Activated T-cell treated with anti-CD3 and anti-CD28 coated beads for 4 hours (primary cell): ENCODE results near the gene C11orf16.
"Not testable (repeated sequence)": the region's sequence is repeated elsewhere in the genome, so short reads cannot be mapped to it uniquely, and the experiment has no call there.

Experiments used
- DNase-seq: peaks from one replicate; pipeline ENCODE4 v3.0.0-alpha.2; 2020

Gene C11orf16, protein sequence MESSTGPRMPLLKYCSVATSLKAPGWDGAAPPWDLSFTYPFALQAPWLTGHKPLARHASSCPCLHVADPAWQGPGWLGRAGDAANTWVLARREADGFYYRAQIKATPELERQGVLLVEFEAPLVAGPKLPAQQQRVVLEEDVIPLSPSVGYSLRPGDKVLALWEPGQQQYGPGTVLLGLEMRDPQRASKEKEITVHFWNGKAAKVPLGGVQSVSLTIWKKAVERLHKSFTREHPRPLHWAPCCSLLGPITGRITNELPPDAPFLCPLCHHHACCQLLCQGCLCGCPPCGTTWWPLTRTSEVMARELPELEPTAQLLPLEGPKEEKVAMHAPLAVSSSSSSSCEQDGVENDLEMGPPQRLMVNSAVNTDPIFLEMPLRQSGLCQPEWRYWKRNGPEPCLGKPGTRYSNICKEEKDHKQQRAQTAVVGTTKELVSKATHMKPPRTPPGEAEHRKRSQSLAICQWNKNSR

GRCh38 chr11:8932564-8933180 is at the start of gene C11orf16:
Gene C11orf16, minus strand, starts transcription at chr11:8932947. Its CDS starts 639 bp downstream, at chr11:8932308.
- DNase-seq, result no peak

- no peak for DNase-seq
Measured at GRCh38 chr11:8980485-8980884, 47.7 kb upstream of the C11orf16 start.

DNA sequence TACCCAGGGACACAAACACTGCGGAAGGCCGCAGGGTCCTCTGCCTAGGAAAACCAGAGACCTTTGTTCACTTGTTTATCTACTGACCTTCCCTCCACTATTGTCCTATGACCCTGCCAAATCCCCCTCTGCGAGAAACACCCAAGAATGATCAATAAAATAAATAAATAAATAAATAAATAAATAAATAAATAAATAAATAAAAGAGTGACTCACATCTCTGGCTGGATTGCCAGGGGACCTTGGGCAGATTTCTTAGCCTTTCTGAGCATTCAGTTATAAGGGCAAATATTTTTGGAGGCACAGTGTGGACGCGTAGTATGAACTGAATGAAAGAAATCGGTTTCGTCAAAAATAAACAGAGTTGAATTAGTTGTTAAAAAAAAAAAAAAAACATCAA is 46.6 kb upstream of the C11orf16 start:
- not testable (repeated sequence) for DNase-seq

DNA sequence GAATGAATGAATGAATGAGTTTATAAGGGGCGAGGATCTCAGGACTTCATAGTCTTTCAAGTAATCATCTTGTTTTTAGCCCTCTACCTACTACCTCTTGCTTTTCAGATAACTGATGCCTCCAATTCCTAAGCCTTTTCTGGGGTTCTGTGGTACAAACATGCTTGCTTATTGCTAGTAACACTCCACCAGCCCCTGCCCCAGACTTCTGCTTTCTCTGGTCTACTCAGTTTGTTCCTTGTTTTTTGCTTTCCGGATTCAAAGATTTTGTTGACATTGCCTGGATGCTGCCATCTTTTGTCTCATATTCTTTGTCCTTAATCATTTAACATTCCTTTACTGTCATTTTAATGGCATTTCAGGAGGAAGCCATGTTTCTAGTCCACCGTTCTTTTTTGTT is 40.4 kb upstream of the C11orf16 start:
- DNase-seq, result no peak

DNA sequence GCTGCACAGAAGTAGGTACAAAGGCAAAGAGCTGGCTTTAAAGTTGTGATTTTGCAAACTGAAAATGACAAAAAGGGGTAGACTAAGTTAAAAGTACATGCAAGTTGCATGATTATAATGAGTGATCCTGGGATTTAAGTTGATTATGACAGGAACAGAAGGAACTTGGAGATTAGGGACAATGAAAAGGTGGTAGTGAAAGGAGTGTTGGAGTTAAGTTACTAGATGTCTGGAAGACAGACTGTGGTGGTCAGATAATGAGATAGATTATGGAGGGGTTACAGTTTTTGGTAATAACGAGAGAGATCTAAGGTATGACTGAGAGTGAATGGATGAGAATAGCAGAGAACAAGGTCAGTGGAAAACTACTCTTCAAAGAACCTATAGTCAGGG is 39.2 kb upstream of the C11orf16 start:
- DNase-seq, result no peak

- no peak for DNase-seq
Measured at GRCh38 chr11:8971196-8971923, 38.6 kb upstream of the C11orf16 start.

DNA sequence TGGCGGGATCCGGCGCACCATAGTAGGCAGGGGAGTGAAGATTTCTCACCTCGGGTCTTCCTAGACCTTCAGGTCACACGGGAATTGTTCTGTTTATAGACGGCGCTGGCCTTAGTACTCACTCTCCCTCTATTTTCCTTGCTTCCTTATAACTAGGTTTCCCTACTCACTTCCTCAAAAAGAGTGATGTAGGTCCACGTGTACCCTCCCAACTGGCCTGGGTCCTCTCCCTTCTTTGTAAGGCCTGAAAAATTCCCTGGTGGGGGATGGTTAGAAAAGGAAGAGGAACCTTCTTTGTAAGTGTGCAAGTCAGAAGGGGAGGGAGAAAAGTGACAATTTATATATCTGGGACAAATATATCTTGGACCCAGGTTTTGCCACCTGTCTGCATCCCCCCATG is 34.4 kb upstream of the C11orf16 start:
- DNase-seq, result no peak

DNA sequence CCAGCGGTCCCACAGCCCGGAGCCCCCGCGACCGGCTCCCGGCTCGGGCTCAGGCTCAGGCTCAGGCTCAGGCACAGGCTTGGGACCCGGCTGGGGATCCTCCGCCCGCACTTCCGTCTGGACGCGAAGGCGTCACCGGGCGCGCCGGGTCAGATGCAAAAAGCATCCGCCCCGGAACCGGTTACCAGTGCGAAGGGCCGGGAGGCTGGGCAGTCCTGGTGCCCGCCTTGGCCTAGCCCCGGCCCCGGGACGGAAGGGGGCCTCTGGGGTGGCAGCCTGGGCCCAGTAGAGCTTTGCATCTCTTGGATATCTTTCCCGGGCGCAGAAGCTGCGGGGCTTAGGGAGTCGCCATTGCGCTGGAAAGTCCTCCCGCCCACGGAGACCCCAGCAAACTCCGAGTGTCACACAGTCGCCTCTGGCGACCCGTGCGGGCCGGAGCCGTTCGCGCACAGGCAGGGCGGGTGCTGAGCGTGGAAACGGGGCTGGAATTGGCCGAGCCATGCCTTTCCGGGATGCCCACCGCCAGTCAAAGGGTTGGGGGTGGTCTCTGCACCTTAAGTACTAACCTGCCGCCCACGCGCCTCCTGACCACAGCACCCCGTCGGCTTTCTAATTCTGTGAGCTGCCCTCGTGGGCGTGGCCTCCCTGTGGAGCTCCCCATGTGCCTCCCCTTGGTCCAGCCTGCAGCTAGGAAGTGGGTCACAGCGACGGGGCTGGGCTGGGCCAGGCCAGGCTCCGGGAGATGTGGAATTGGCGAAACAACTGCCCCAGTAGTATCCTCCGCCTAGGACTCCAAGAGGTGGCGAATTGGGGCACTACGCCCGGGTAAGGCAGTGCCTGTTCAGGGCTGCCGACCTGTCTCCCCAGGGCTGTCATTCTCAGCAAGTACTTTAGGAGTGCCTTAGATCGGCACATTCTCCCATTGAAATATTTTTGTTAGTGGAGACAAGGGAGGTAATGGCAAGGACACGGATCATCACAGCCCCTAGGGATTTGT is 31.9 kb upstream of the C11orf16 start, which contains the start of gene TMEM9B:
Gene TMEM9B, minus strand, starts transcription at position 119 of the 997 bp plus-strand sequence. CDS start 129 bp downstream, outside the sequence.
- peak; percentile 53 for DNase-seq

- DNase-seq, result peak; percentile 62
Measured at GRCh38 chr11:8963569-8964323, 31.0 kb upstream of the C11orf16 start.

DNA sequence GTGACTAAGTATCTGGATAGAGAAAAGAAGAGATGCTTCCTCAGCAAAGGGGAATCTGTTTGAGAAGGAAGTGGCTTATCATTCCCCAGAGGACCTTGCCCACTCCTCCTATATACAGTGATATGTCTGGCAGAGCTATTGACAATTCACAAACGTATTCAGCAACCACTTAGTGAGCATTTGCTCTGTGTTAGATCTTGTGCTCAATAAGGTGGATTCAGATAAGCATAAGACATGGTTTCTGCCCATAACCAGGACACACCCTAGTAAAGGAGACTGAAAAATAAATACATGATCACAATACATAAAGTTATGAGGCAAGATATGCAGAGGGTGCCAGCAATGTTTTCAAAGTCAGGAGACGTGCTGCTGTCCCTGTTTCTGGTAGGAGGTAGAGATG is 30.1 kb upstream of the C11orf16 start:
- DNase-seq, result no peak

DNA sequence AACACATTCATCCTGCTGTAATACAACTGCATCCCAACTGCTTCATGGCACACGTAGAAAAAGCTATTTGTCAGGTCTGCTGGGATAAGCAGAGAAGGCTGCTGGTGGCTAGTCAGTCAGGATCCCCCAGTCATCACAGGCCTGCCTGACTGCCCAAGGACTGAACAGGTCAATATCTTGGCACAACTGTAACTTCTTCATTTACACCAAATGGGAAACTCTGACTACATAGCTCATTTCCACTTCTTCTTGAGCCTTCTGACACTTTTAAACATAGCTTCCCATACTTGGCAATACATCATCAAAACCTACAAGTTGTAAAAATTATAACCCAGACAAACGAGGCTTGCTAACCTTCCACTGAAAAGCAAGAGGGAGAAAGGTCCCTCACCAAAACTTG is 28.7 kb upstream of the C11orf16 start:
- DNase-seq, result no peak

- DNase-seq, result peak; percentile 5
Measured at GRCh38 chr11:8959546-8960166, 26.9 kb upstream of the C11orf16 start.

DNA sequence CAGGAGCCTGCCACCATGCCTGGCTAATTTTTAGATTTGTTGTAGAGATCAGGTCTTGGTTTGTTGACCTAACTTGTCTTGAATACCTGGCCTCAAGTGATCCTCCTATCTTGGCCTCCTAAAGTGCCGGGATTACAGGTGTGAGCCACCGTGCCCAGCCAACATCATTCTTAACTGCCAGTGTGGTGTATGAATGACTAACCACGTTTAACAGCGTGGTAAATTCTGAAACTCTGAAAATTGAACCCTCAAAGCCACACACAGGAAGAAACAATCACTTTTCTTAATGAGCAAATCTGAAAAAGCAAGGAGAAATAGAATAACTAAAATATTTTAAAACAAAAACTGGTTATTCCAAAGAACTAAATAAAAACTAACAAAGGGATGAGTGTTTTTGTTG is 24.1 kb upstream of the C11orf16 start:
- no peak for DNase-seq

DNA sequence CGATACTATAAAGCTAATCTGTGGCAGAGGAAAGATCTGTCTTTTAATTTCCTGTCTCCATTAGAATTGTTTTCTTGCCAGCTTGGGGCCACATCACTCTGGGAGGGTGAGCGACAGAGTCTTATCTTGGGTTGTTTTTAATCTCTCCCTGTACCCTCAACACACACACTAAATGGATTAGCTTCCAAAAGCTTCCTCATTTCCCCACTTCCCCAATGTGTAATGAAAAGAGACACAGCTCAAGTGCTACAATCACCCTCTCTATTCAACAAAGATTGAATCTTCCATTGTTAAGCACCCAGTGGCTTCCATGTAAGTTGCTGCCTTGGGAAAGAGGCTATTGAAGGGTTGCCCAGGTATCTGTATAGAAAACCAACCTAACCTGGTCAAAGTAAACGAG is 16.1 kb upstream of the C11orf16 start:
- no peak for DNase-seq

- no peak for DNase-seq
Measured at GRCh38 chr11:8947230-8947943, 14.6 kb upstream of the C11orf16 start.

- DNase-seq, result no peak
Measured at GRCh38 chr11:8942518-8943066, 9.8 kb upstream of the C11orf16 start, which contains the start of gene ASCL3. Gene ASCL3, minus strand, starts transcription at chr11:8943016. Its CDS starts 4,855 bp downstream, at chr11:8938161.

GRCh38 chr11:8941341-8942103 is 8.8 kb upstream of the C11orf16 start:
- DNase-seq, result no peak

GRCh38 chr11:8937659-8938058 is 4.9 kb upstream of the C11orf16 start:
- no peak for DNase-seq

GRCh38 chr11:8937159-8937558 is 4.4 kb upstream of the C11orf16 start:
- DNase-seq, result no peak
